GM18520 (cell line): ENCODE measurements around the gene SPN.
"Not testable (repeated sequence)": the region's sequence is repeated elsewhere in the genome, so short reads cannot be mapped to it uniquely, and the experiment has no call there.

Experiments
- ATAC-seq: cut with Tn5 transposase; IDR thresholded peaks from one replicate; pipeline ENCODE4 v1.9.1; 2021; ENCODE audit not compliant: unreplicated experiment

The SPN gene, protein sequence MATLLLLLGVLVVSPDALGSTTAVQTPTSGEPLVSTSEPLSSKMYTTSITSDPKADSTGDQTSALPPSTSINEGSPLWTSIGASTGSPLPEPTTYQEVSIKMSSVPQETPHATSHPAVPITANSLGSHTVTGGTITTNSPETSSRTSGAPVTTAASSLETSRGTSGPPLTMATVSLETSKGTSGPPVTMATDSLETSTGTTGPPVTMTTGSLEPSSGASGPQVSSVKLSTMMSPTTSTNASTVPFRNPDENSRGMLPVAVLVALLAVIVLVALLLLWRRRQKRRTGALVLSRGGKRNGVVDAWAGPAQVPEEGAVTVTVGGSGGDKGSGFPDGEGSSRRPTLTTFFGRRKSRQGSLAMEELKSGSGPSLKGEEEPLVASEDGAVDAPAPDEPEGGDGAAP

DNA sequence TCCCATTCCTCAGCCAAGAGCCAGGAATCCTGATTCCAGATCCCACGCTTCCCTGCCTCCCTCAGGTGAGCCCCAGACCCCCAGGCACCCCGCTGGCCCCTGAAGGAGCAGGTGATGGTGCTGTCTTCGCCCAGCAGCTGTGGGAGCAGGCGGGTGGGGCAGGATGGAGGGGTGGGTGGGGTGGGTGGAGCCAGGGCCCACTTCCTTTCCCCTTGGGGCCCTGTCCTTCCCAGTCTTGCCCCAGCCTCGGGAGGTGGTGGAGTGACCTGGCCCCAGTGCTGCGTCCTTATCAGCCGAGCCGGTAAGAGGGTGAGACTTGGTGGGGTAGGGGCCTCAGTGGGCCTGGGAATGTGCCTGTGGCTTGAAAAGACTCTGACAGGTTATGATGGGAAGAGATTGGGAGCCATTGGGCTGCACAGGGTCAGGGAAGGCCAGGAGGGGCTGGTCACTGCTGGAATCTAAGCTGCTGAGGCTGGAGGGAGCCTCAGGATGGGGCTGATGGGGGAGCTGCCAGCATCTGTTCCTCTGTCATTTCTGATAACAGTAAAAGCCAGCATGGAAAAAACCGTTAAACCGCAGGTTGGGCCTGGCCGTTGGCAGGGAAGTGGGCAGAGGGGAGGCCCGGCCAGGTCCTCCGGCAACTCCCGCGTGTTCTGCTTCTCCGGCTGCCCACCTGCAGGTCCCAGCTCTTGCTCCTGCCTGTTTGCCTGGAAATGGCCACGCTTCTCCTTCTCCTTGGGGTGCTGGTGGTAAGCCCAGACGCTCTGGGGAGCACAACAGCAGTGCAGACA is at the start of gene SPN:
Gene SPN (plus strand): TSS at position 232 of the 791 bp plus-strand sequence. CDS start 482 bp downstream, at position 714.
- no peak for ATAC-seq

DNA sequence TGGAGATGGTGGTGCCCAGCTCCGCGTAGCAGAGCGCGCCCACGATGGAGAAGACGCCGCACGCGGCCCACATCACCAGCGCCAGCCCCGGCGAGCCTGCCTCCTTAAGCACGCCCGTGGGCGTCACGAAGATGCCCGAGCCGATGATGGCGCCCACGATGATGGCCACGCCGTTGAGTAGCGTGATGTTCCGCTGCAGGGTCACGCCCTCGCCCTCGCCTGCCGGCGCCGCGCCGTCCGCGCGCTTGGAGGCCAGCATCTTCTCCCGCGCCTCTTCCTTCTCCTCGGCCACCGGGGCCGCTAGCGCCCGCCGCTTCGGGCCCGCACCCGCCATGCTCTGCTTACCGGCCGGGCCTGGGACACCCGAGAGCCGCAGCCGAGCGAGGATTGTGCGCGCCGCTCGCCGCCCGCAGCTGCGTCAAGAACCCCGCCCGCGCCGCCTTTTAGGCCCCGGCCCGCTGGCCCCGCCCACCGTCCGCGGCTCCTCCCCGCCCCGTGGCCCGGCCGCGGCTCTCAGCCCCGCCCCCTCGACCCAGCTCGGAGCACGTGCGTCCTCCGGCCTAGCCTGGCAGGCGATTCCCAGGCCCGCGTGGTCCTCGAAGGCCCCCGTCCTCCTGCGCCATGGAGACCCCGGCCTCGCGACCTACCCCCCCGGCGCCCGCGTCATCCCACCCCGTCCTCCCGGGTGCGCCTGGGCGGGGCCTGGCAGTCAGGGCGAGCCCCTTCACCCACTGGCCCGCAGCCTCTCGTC is 49.6 kb upstream of the SPN start:
- peak; percentile 31 for ATAC-seq

DNA sequence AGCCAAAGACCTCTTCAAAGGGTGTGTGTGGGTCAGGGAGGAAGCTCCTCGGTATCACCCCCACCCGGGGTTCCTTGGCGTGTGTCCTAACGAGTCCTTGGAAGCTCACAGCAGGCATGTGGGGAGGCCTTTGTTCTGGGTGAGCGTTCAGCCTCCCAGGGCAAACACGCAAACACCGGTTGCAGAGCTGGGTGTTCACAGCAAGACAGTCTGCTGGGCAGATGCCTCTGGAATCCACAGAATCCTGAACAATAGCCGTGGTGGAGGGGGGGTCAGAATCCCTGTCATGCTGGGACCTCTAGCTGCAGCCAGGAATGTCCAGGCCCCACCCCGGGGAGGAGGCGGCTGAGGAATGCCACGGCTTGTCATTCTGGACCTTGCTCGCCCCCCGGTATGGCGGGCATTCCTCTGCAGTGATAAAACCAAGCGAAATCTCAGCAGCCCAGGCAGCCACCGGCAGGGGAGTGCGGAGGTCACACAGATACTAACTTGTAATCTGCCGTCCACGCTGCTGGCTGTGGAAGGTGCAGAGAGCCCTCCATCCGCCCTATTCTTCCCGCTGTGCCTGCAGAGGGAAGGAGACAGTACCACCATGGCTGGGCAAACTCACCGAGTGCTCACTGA is 48.2 kb upstream of the SPN start:
- ATAC-seq, result not testable (repeated sequence)

DNA sequence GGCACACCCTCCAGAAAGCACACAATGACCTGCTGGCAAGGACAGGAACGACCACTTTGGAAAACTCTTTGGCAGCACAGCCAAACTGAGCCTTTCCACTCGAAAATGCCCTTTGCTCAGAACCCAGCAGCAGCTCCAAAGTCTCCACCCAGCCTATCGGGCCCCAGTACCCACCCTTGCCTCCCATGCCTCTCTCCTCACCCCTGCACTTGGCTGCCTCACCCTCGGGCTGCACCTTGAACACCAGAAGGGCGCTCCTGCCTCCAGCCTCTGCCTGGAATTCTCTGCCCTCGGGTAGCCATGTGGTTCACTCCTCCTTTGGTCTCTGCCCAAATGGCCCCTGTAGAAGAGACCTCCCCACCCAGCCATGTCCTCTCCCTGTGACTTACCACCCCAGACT is 46.9 kb upstream of the SPN start:
- ATAC-seq, result not testable (repeated sequence)

DNA sequence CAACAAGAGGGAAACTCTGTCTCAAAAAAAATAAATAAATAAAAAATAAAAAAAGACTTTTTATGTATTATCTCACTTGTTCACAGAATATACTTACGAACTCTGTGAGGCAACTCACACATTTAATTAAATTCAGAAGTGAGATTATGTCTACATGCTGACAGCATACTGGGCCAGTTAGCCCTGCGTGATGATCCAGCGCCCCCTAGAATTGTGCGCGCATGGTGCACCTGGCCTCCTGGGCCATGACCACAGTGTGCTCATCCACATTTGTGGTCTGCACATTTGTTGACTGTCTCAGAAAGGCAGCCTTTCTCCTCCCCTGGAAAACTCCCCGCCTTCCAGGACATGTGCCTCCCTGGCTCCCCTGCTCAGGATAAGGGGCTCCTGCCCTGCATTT is 42.5 kb upstream of the SPN start:
- not testable (repeated sequence) for ATAC-seq

GRCh38 chr16:29622738-29623137 is 40.3 kb upstream of the SPN start:
- ATAC-seq, result not testable (repeated sequence)

- not testable (repeated sequence) for ATAC-seq
These were observed 39.8 kb upstream of the SPN start for GRCh38 chr16:29623253-29623652.

DNA sequence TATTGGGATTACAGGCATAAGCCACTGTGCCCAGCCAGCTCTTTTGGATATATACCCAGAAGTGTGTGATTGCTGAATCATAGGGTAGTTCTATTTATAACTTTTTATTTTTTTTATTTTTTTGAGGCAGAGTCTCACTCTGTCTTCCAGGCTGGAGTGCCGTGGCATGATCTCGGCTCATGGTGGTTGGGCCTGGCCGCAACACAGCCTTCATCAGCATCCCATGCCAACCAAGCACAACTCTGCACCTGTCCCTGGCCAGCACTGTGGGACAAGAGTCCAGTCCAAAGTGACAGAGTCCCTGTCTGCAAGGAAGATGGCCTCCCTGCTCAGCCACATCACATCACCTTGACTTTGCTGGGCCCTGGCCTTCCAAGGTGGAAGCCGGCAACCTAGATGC is 37.9 kb upstream of the SPN start:
- not testable (repeated sequence) for ATAC-seq

DNA sequence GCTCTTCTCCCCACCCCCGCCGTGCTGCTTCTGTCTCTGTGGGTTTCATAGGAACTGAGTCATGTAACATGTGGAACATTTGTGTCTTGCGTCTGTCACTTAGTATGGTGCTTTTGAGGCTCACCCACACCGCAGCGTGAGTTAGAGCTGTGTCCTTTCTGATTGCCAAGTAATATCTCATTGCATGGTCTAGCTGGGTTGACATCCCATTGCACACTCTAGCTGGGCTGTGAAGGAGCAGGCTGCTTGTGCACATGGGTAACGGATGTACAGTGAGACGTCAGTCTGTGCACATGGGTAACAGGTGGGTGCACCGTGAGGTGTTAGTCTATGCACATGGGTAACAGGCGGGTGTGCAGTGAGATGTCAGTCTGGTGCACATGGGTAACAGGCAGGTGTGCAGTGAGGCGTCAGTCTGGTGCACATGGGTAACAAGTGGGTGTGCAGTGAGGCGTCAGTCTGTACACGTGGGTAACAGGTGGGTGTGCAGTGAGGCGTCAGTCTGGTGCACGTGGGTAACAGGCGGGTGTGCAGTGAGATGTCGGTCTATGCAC is 36.2 kb upstream of the SPN start:
- ATAC-seq, result peak; percentile 57

DNA sequence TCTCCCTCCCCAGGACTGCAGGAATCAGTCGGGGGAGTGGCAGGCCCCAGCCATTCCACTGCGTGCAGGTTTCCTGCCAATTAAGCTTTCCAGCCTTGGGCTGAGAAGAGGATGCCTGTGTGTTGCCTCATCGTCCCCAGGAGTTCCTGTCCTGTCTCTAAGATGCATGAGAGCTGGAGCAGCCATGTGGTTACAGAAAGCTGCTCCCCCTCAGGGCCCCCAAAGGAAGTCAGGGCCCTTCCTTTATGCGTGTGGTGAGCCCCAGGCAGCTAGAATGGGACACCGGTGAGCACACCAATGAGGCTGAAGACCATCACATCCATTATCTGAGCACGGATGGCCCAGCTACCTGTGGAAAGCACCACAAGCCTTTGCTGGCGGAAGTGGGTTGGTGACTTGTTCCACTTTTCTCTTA is 35.4 kb upstream of the SPN start:
- ATAC-seq, result not testable (repeated sequence)

- ATAC-seq, result not testable (repeated sequence)
These were observed 34.3 kb upstream of the SPN start for GRCh38 chr16:29628707-29629106.

GRCh38 chr16:29629318-29629717 is 33.7 kb upstream of the SPN start:
- not testable (repeated sequence) for ATAC-seq

- not testable (repeated sequence) for ATAC-seq
These were observed 31.4 kb upstream of the SPN start for GRCh38 chr16:29631658-29632057.

- not testable (repeated sequence) for ATAC-seq
These were observed 27.1 kb upstream of the SPN start for GRCh38 chr16:29635902-29636301.

DNA sequence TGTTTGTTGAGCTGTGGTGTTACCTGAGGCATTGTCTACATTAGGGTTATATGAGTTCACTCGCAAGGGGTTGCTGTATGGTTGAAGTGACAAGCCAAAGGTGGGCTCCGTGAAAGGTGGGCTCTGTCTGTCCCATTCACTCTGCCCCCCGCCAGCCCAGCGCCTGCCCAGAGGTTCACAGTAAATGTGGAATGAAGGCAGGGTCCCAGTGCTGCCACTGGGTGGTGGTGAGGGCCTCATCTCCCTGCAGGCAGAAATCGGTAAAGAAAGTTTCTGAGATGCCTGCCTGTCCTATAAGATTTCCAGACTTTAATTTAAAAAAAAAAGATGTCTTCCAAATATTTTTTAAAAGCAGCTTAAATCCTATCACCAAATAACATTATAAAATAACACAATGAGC is 26.7 kb upstream of the SPN start:
- ATAC-seq, result not testable (repeated sequence)

- not testable (repeated sequence) for ATAC-seq
These were observed 24.3 kb upstream of the SPN start for GRCh38 chr16:29638751-29639150.

GRCh38 chr16:29641561-29641960 is 21.5 kb upstream of the SPN start:
- ATAC-seq, result no peak

DNA sequence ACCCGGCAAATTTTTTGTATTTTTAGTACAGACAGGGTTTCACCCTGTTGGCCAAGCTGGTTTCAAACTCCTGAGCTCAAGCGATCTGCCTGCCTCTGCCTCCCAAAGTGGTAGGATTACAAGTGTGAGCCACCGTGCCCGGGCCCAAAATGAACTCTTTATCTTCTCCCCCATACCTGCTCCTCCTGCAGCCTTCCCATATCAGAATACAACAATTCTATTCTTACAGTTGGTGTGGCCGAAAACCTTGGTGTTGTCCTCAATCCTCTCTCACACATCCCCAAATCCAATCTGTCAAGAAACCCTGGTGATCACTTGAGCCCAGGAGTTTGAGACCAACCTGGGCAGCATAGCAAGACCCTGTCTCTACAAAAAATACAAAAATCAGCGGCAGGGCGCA is 19.5 kb upstream of the SPN start:
- ATAC-seq, result no peak

- peak; percentile 39 for ATAC-seq
These were observed 18.6 kb upstream of the SPN start for GRCh38 chr16:29644338-29644857.

DNA sequence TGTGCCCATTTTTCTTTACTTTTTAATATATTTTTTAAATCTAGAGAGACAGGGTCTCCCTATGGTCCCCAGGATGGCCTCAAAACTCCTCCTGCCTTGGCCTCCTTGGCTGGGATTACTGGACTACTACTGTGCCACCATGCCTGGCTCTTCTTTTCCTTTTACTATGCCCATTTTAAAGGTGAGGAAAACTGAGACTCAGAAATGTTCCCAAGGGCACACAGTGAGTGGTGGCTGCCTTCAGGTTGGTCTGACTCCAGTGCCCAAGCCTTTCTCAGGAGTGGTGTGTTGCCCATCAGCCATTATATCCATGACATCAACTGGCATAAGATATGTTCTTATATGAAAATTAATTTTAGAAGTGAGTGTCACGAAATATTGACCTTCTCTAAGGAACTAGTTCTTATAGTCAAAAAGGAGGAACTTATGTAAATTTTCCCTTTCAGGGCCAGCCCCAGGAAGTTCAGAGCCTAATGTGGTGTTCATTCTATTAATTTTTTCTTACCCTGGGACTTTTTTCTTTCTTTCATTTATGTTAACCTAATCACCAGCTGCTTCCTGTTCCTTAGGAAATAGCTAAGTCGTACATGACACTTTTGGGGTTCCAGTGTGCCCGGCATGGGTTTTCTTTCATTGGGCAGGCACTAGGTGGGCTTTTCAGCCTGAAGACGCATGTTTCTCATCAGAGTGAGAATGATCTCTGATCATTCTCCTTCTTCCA is 17.9 kb upstream of the SPN start:
- ATAC-seq, result peak; percentile 44
